ENCODE data around the gene ASB1. TPM values are rescaled to one million over a fixed set of nuclear protein-coding genes. Genes with fewer than 3 reads are reported as not detected.

The ASB1 gene
- total and polyA plus RNA-seq, 4 donors, result 20.0 to 45.2 (median 37.0) TPM

GRCh38 chr2:238407566-238407965 is 19.2 kb upstream of the ASB1 start:
- 86 to 95% methylated on average over 11 of the region's 11 CpGs for WGBS, 2 donors
- Histone ChIP-seq H3K4me3 (ENCODE audit: low read length in 2 of 2) (no peak overlapping the region), H3K27ac (ENCODE audit: low read depth in 1 of 2, low read length in 2 of 2) (no peak overlapping the region), H3K36me3 (ENCODE audit: control insufficient read depth in 1 of 2, insufficient read depth in 2 of 2, low read length in 1 of 2) (no peaks in the 10 kb centered on the region), H3K27me3 (ENCODE audit: control insufficient read depth in 1 of 2, insufficient read depth in 2 of 2, low read length in 1 of 2) (no peaks in the 10 kb centered on the region), H3K9me3 (ENCODE audit: control insufficient read depth, low read length) (no peaks in the 10 kb centered on the region), H3K4me1 (ENCODE audit: control insufficient read depth in 1 of 2, insufficient read depth in 2 of 2, low read length in 2 of 2) (no peaks in the 10 kb centered on the region)
- ATAC-seq (ENCODE audit: low FRiP score) (no peak), DNase-seq (no peak)
- intact Hi-C loops (cut with DNase I), result no loop called here

GRCh38 chr2:238408615-238409340 is 17.9 kb upstream of the ASB1 start:
- ATAC-seq (ENCODE audit: low FRiP score), result peak; percentile 54
- H3K27ac ChIP-seq (ENCODE audit: low read depth in 1 of 2, low read length in 2 of 2), result peak overlapping the region in 1 of 2 donors; percentile 54
- intact Hi-C loops (cut with DNase I), result no loop called here
- DNase-seq, result no peak
- no peak overlapping the region for H3K4me3 ChIP-seq (ENCODE audit: low read length in 2 of 2)
- no peaks in the 10 kb centered on the region for H3K9me3 ChIP-seq (ENCODE audit: control insufficient read depth, low read length)
- H3K27me3 ChIP-seq (ENCODE audit: control insufficient read depth in 1 of 2, insufficient read depth in 2 of 2, low read length in 1 of 2), result no peaks in the 10 kb centered on the region
- H3K36me3 ChIP-seq (ENCODE audit: control insufficient read depth in 1 of 2, insufficient read depth in 2 of 2, low read length in 1 of 2), result no peaks in the 10 kb centered on the region
- H3K4me1 ChIP-seq (ENCODE audit: control insufficient read depth in 1 of 2, insufficient read depth in 2 of 2, low read length in 2 of 2), result no peaks in the 10 kb centered on the region
- 13 to 14% methylated on average over 17 of the region's 17 CpGs for WGBS, 2 donors

GRCh38 chr2:238409341-238410199 is 17.2 kb upstream of the ASB1 start:
- ATAC-seq (ENCODE audit: low FRiP score) (peak; percentile 53), DNase-seq (no peak)
- intact Hi-C loops (cut with DNase I), result no loop called here
- Histone ChIP-seq H3K36me3 (ENCODE audit: control insufficient read depth in 1 of 2, insufficient read depth in 2 of 2, low read length in 1 of 2) (no peaks in the 10 kb centered on the region), H3K9me3 (ENCODE audit: control insufficient read depth, low read length) (no peaks in the 10 kb centered on the region), H3K4me3 (ENCODE audit: low read length in 2 of 2) (no peak overlapping the region), H3K4me1 (ENCODE audit: control insufficient read depth in 1 of 2, insufficient read depth in 2 of 2, low read length in 2 of 2) (no peaks in the 10 kb centered on the region), H3K27ac (ENCODE audit: low read depth in 1 of 2, low read length in 2 of 2) (peak overlapping the region in 1 of 2 donors; percentile 36), H3K27me3 (ENCODE audit: control insufficient read depth in 1 of 2, insufficient read depth in 2 of 2, low read length in 1 of 2) (no peaks in the 10 kb centered on the region)
- 8 to 11% methylated on average over 34 of the region's 34 CpGs for WGBS, 2 donors

- no peaks in the 10 kb centered on the region for H3K36me3 ChIP-seq (ENCODE audit: control insufficient read depth in 1 of 2, insufficient read depth in 2 of 2, low read length in 1 of 2)
- H3K9me3 ChIP-seq (ENCODE audit: control insufficient read depth, low read length), result no peaks in the 10 kb centered on the region
- no peak for DNase-seq
- intact Hi-C loops (cut with DNase I), result no loop called here
- H3K27me3 ChIP-seq (ENCODE audit: control insufficient read depth in 1 of 2, insufficient read depth in 2 of 2, low read length in 1 of 2), result no peaks in the 10 kb centered on the region
- H3K4me3 ChIP-seq (ENCODE audit: low read length in 2 of 2), result no peak overlapping the region
- H3K27ac ChIP-seq (ENCODE audit: low read depth in 1 of 2, low read length in 2 of 2), result no peak overlapping the region
- 89 to 97% methylated on average over 12 of the region's 12 CpGs for WGBS, 2 donors
- ATAC-seq (ENCODE audit: low FRiP score), result no peak
- H3K4me1 ChIP-seq (ENCODE audit: control insufficient read depth in 1 of 2, insufficient read depth in 2 of 2, low read length in 2 of 2), result no peaks in the 10 kb centered on the region
Observed at GRCh38 chr2:238412067-238412767, 14.5 kb upstream of the ASB1 start.

- H3K27ac ChIP-seq (ENCODE audit: low read depth in 1 of 2, low read length in 2 of 2), result no peak overlapping the region
- no peaks in the 10 kb centered on the region for H3K27me3 ChIP-seq (ENCODE audit: control insufficient read depth in 1 of 2, insufficient read depth in 2 of 2, low read length in 1 of 2)
- H3K4me1 ChIP-seq (ENCODE audit: control insufficient read depth in 1 of 2, insufficient read depth in 2 of 2, low read length in 2 of 2), result no peaks in the 10 kb centered on the region
- ATAC-seq (ENCODE audit: low FRiP score) (no peak), DNase-seq (no peak)
- H3K4me3 ChIP-seq (ENCODE audit: low read length in 2 of 2), result no peak overlapping the region
- 93 to 94% methylated on average over 2 of the region's 2 CpGs for WGBS, 2 donors
- no peaks in the 10 kb centered on the region for H3K9me3 ChIP-seq (ENCODE audit: control insufficient read depth, low read length)
- intact Hi-C loops (cut with DNase I), result no loop called here
- no peaks in the 10 kb centered on the region for H3K36me3 ChIP-seq (ENCODE audit: control insufficient read depth in 1 of 2, insufficient read depth in 2 of 2, low read length in 1 of 2)
Observed at GRCh38 chr2:238413368-238413767, 13.4 kb upstream of the ASB1 start.

- DNase-seq (no peak), ATAC-seq (ENCODE audit: low FRiP score) (no peak)
- H3K36me3 ChIP-seq (ENCODE audit: control insufficient read depth in 1 of 2, insufficient read depth in 2 of 2, low read length in 1 of 2), result no peaks in the 10 kb centered on the region
- H3K4me1 ChIP-seq (ENCODE audit: control insufficient read depth in 1 of 2, insufficient read depth in 2 of 2, low read length in 2 of 2), result no peaks in the 10 kb centered on the region
- intact Hi-C loops (cut with DNase I), result no loop called here
- H3K27ac ChIP-seq (ENCODE audit: low read depth in 1 of 2, low read length in 2 of 2), result no peak overlapping the region
- 95 to 96% methylated on average over 12 of the region's 12 CpGs for WGBS, 2 donors
- H3K4me3 ChIP-seq (ENCODE audit: low read length in 2 of 2), result no peak overlapping the region
- H3K9me3 ChIP-seq (ENCODE audit: control insufficient read depth, low read length), result no peaks in the 10 kb centered on the region
- no peaks in the 10 kb centered on the region for H3K27me3 ChIP-seq (ENCODE audit: control insufficient read depth in 1 of 2, insufficient read depth in 2 of 2, low read length in 1 of 2)
Observed at GRCh38 chr2:238415036-238415764, 11.5 kb upstream of the ASB1 start.

GRCh38 chr2:238415893-238416292 is 10.8 kb upstream of the ASB1 start:
- Histone ChIP-seq H3K36me3 (ENCODE audit: control insufficient read depth in 1 of 2, insufficient read depth in 2 of 2, low read length in 1 of 2) (no peaks in the 10 kb centered on the region), H3K4me3 (ENCODE audit: low read length in 2 of 2) (no peak overlapping the region), H3K27me3 (ENCODE audit: control insufficient read depth in 1 of 2, insufficient read depth in 2 of 2, low read length in 1 of 2) (no peaks in the 10 kb centered on the region), H3K9me3 (ENCODE audit: control insufficient read depth, low read length) (no peaks in the 10 kb centered on the region), H3K4me1 (ENCODE audit: control insufficient read depth in 1 of 2, insufficient read depth in 2 of 2, low read length in 2 of 2) (no peaks in the 10 kb centered on the region), H3K27ac (ENCODE audit: low read depth in 1 of 2, low read length in 2 of 2) (no peak overlapping the region)
- DNase-seq (no peak), ATAC-seq (ENCODE audit: low FRiP score) (no peak)
- 97 to 98% methylated on average over 5 of the region's 5 CpGs for WGBS, 2 donors
- intact Hi-C loops (cut with DNase I), result no loop called here

- intact Hi-C loops (cut with DNase I), result no loop called here
- Histone ChIP-seq H3K4me1 (ENCODE audit: control insufficient read depth in 1 of 2, insufficient read depth in 2 of 2, low read length in 2 of 2) (no peaks in the 10 kb centered on the region), H3K4me3 (ENCODE audit: low read length in 2 of 2) (no peak overlapping the region), H3K27ac (ENCODE audit: low read depth in 1 of 2, low read length in 2 of 2) (no peak overlapping the region), H3K27me3 (ENCODE audit: control insufficient read depth in 1 of 2, insufficient read depth in 2 of 2, low read length in 1 of 2) (no peaks in the 10 kb centered on the region), H3K9me3 (ENCODE audit: control insufficient read depth, low read length) (no peaks in the 10 kb centered on the region), H3K36me3 (ENCODE audit: control insufficient read depth in 1 of 2, insufficient read depth in 2 of 2, low read length in 1 of 2) (no peaks in the 10 kb centered on the region)
- 39 to 62% methylated on average over 5 to 6 of the region's 6 CpGs for WGBS, 2 donors
- DNase-seq, result no peak
- no peak for ATAC-seq (ENCODE audit: low FRiP score)
Observed at GRCh38 chr2:238418196-238418998, 8.3 kb upstream of the ASB1 start.
